Measurements from ENCODE around the gene OTOP1.

DNA sequence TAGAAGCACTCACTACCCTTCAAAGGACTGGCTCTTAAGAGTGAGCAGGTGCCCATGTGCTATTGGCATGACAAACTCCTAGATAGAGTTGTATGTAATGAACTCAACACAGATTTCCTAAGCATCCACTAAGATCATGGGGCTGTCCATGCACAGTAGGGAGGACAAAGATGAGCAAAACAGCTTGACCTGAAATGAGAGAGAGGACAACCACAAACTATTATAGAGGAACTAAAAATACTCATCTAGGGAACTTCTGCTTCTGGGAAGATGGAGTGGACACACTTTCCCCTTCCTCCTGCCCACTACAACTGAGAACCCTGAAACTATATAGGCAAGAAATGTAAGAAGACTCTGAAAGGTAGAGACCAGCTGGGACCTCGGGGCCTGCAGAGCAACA lies 42.0 kb upstream of the OTOP1 start:
- TF ChIP-seq GATA3 (IDR thresholded peaks at IDR 0.05; ENCODE audit: low read depth, low read length): no peak
- no peak for TF ChIP-seq GATA2 (IDR thresholded peaks at IDR 0.05; ENCODE audit: low read depth, low read length)

All from SH-SY5Y (cell line).